ENCODE data around the gene ZNF189.

ZNF189 gene

GRCh38 chr9:101417389-101417788 is 18.7 kb downstream of the ZNF189 start:
- no peak for DNase-seq (ENCODE audit: low read depth in 1 of 2, low spot score in 1 of 2)
- no peak for TF ChIP-seq REST (IDR thresholded peaks at IDR 0.05; ENCODE audit: insufficient replicate concordance, low read depth)
- no peak for TF ChIP-seq POLR2AphosphoS5 (IDR thresholded peaks at IDR 0.05; ENCODE audit: low read depth)
- no peak for TF ChIP-seq CTCF (IDR thresholded peaks at IDR 0.05; ENCODE audit: insufficient read depth, low read length)
- no peak for TF ChIP-seq SPI1 (IDR thresholded peaks at IDR 0.05; ENCODE audit: borderline replicate concordance, low read depth)
- TF ChIP-seq GABPA (IDR thresholded peaks at IDR 0.05; ENCODE audit: low read depth), result no peak
- H3K27ac ChIP-seq (replicated peaks), result no peak overlapping the region
- no peak overlapping the region for H3K4me3 ChIP-seq (replicated peaks; ENCODE audit: insufficient read depth, low read length)
- no peaks in the 10 kb centered on the region for H3K27me3 ChIP-seq (ENCODE audit: insufficient read depth, poor library complexity, severe bottlenecking)

- no peak for DNase-seq (ENCODE audit: low read depth in 1 of 2, low spot score in 1 of 2)
- Histone ChIP-seq H3K27me3 (ENCODE audit: insufficient read depth, poor library complexity, severe bottlenecking) (no peaks in the 10 kb centered on the region), H3K4me3 (replicated peaks; ENCODE audit: insufficient read depth, low read length) (no peak overlapping the region), H3K27ac (replicated peaks) (no peak overlapping the region)
- no peak for TF ChIP-seq CTCF (IDR thresholded peaks at IDR 0.05; ENCODE audit: insufficient read depth, low read length)
- no peak for TF ChIP-seq POLR2AphosphoS5 (IDR thresholded peaks at IDR 0.05; ENCODE audit: low read depth)
Observed at GRCh38 chr9:101417977-101418376, 19.3 kb downstream of the ZNF189 start.

- H3K27me3 ChIP-seq (ENCODE audit: insufficient read depth, poor library complexity, severe bottlenecking), result no peaks in the 10 kb centered on the region
- H3K27ac ChIP-seq (replicated peaks), result no peak overlapping the region
- no peak for TF ChIP-seq REST (IDR thresholded peaks at IDR 0.05; ENCODE audit: insufficient replicate concordance, low read depth)
- no peak for TF ChIP-seq SPI1 (IDR thresholded peaks at IDR 0.05; ENCODE audit: borderline replicate concordance, low read depth)
- no peak for TF ChIP-seq CTCF (IDR thresholded peaks at IDR 0.05; ENCODE audit: insufficient read depth, low read length)
- no peak for TF ChIP-seq GABPA (IDR thresholded peaks at IDR 0.05; ENCODE audit: low read depth)
- TF ChIP-seq POLR2AphosphoS5 (IDR thresholded peaks at IDR 0.05; ENCODE audit: low read depth), result no peak
- DNase-seq (ENCODE audit: low read depth in 1 of 2, low spot score in 1 of 2), result no peak
- H3K4me3 ChIP-seq (replicated peaks; ENCODE audit: insufficient read depth, low read length), result no peak overlapping the region
Observed at GRCh38 chr9:101418518-101419430, 20.1 kb downstream of the ZNF189 start.
